DMS53 (cell line): ENCODE data around the gene TTLL10.

Experiments
- DNase-seq: peaks from one replicate; lab custom pipeline; 2025; lab: John Stamatoyannopoulos, UW

Gene TTLL10

GRCh38 chr1:1157914-1158710, 15.6 kb upstream of the TTLL10 start:
- DNase-seq = peak; percentile 73

GRCh38 chr1:1160281-1160930, 13.3 kb upstream of the TTLL10 start:
- no peak for DNase-seq

GRCh38 chr1:1161078-1161682, 12.5 kb upstream of the TTLL10 start:
- DNase-seq = no peak

- no peak for DNase-seq
Observed at GRCh38 chr1:1161683-1162079, 12.0 kb upstream of the TTLL10 start.

GRCh38 chr1:1162597-1163537, 10.8 kb upstream of the TTLL10 start:
- DNase-seq = peak; percentile 99

GRCh38 chr1:1163538-1164070, 10.1 kb upstream of the TTLL10 start:
- DNase-seq = peak; percentile 72

- DNase-seq = no peak
Observed at GRCh38 chr1:1164361-1164700, 9.3 kb upstream of the TTLL10 start.

- DNase-seq = peak; percentile 89
Observed at GRCh38 chr1:1164701-1165451, 8.8 kb upstream of the TTLL10 start.

- DNase-seq = no peak
Observed at GRCh38 chr1:1165485-1165884, 8.2 kb upstream of the TTLL10 start.

GRCh38 chr1:1165900-1166421, 7.7 kb upstream of the TTLL10 start:
- DNase-seq = no peak

- DNase-seq = no peak
Observed at GRCh38 chr1:1166642-1167397, 6.9 kb upstream of the TTLL10 start.

- no peak for DNase-seq
Observed at GRCh38 chr1:1167398-1167821, 6.3 kb upstream of the TTLL10 start.

GRCh38 chr1:1167841-1168450, 5.7 kb upstream of the TTLL10 start:
- DNase-seq = no peak

GRCh38 chr1:1168451-1169411, 4.9 kb upstream of the TTLL10 start:
- DNase-seq = no peak

- DNase-seq = no peak
Observed at GRCh38 chr1:1169429-1170214, 4.1 kb upstream of the TTLL10 start.

GRCh38 chr1:1170215-1171091, 3.2 kb upstream of the TTLL10 start:
- DNase-seq = no peak

- no peak for DNase-seq
Observed at GRCh38 chr1:1171161-1171545, 2.5 kb upstream of the TTLL10 start.
